ENCODE results near the gene DUS2. TPM values are rescaled to one million over a fixed set of nuclear protein-coding genes. Genes with fewer than 3 reads are reported as not detected.
A peak's percentile ranks its signal among the peaks of the same experiment; 100 is the strongest.

DUS2 gene
- polyA plus RNA-seq (2013) = 9.8 TPM

DNA sequence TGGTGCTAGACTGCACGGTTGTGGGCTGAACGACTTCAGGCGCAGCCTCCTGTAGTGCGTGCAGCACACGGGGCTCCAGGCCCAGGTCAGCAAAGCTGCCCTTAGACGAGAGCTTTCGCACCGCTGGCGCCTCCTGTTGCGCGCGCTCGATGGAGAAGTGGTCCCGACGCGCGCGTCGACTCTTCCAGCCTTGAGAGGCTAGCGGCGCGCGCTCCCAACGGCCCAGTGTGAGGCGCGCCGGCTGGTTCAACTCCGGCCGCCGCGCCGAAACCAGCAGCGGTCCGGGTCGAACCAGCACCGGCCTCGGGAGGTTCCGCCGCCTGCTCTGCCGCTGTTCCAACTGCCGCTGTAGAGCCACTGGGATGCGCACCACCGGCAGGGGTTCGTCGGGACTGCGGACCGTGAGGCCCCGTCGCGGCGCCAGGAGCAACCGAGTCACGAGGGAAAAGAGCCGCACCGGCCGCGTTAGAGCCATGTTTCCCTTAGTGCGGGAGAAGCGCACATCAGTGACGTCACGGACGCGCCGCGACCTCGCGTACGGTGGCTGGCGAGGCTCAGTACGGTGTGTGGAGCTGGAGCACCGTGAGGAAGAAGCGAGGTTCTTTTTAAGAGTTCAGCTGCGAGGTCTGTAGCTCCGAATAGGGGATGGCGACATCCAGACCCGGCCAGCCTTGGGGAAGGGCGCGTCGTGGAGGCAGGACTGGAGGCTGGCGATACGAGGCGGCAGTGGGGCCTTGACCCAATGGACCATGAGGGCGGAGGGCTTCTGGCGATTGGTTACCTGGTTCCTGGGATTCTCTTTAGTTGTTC lies at the start of gene DUS2, which contains the start of gene DDX28:
TSS of gene DUS2 (plus strand) at position 557 of the 810 bp plus-strand sequence. CDS start 14,740 bp downstream, outside the sequence.
TSS of gene DDX28 (minus strand) at position 505 of the 810 bp plus-strand sequence. CDS start at position 475, 30 bp downstream.
- peak; percentile 94 to 97 (median 97) for DNase-seq
- Histone ChIP-seq H3K27me3 (replicated peaks in 2 of 5; ENCODE audit: control insufficient read depth in 4 of 5, insufficient read depth in 5 of 5, low read length in 4 of 5) (no peaks in the 10 kb centered on the region), H3K4me3 (ENCODE audit: control insufficient read depth in 1 of 7, extremely low read depth in 1 of 7, insufficient read depth in 4 of 7, low read depth in 2 of 7, low read length in 6 of 7) (peak within 1 kb of the TSS; percentile 93 to 98 (median 95)), H3K4me1 (ENCODE audit: control extremely low read depth in 1 of 4, control insufficient read depth in 4 of 4, insufficient read depth in 4 of 4, low read length in 3 of 4) (peaks cover 7 to 29% (median 23%) of the 10 kb centered on the region in 4 experiments), H3K27ac (ENCODE audit: insufficient read depth in 1 of 2, low read depth in 1 of 2, low read length in 2 of 2, poor library complexity in 1 of 2, severe bottlenecking in 2 of 2) (peak within 1 kb of the TSS; percentile 82 to 92), H3K36me3 (ENCODE audit: control insufficient read depth in 4 of 4, insufficient read depth in 4 of 4, low read length in 3 of 4) (peaks cover 1 to 32% (median 14%) of the 10 kb centered on the region in 4 experiments), H3K9me3 (ENCODE audit: control extremely low read depth in 1 of 5, control insufficient read depth in 4 of 5, insufficient read depth in 2 of 5, low read depth in 1 of 5, low read length in 4 of 5) (no peaks in the 10 kb centered on the region)
- POLR2A ChIA-PET = interaction anchor here (0.6 to 2.0 kb wide), 12 partner anchors 10 to 98 kb away, joined by 3 to 14 read pairs (median 4); partner anchors contain the start of gene DPEP2
- under 1% methylated on average over 83 of the region's 84 CpGs for WGBS (ENCODE audit: insufficient coverage)
- CTCF ChIA-PET = interaction anchor here (0.6 to 3.3 kb wide), 14 partner anchors 9 to 206 kb away, joined by 3 to 19 read pairs (median 4); no protein-coding TSS in a partner anchor

DNA sequence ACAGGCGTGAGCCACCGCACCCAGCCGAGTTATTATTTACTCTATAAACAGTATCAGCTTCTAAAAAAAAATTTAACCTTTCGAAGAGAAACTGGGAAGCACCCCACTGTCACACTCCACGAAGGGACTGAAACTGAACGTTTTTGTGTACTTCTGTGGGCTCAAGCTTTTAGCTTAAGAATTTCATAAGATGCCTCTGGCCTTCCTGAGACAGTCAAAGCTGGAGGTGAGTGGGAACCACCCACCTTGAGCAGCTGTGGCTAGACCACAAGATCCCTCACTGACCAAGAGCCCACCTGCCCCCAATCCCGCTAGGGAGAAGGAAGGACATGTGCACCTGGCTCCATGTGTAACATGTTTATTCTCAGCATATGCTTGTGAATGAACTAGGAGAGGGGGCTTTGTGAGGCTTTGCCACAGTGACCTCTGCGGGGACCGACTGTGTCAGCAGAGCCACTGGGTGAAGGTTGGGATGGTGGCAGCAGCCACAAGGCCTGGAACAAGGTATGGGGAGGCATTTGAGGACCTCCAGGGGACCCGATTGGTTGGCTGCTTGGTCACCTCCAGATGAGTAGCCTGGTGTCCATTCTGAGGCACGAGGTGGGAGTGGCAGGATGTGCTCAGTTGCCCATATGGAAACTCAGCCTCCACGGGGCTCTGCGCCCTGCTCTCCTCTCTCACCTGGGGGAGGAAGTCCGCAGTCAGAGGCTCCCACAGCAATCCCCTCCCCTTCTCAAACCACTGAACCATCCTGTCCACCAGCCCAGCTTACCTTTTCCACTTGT lies 47.6 kb upstream of the DUS2 start:
- no peaks in the 10 kb centered on the region for H3K9me3 ChIP-seq (ENCODE audit: control extremely low read depth in 1 of 5, control insufficient read depth in 4 of 5, insufficient read depth in 2 of 5, low read depth in 1 of 5, low read length in 4 of 5)
- ChIA-PET POLR2A (no interaction called here), CTCF (no interaction called here)
- no peak overlapping the region for H3K27ac ChIP-seq (ENCODE audit: insufficient read depth in 1 of 2, low read depth in 1 of 2, low read length in 2 of 2, poor library complexity in 1 of 2, severe bottlenecking in 2 of 2)
- H3K27me3 ChIP-seq (replicated peaks in 2 of 5; ENCODE audit: control insufficient read depth in 4 of 5, insufficient read depth in 5 of 5, low read length in 4 of 5) = no peaks in the 10 kb centered on the region
- H3K4me1 ChIP-seq (ENCODE audit: control extremely low read depth in 1 of 4, control insufficient read depth in 4 of 4, insufficient read depth in 4 of 4, low read length in 3 of 4) = no peaks in the 10 kb centered on the region
- 92% methylated on average over 9 of the region's 14 CpGs for WGBS (ENCODE audit: insufficient coverage)
- H3K4me3 ChIP-seq (ENCODE audit: control insufficient read depth in 1 of 7, extremely low read depth in 1 of 7, insufficient read depth in 4 of 7, low read depth in 2 of 7, low read length in 6 of 7) = no peak overlapping the region
- DNase-seq = no peak
- no peaks in the 10 kb centered on the region for H3K36me3 ChIP-seq (ENCODE audit: control insufficient read depth in 4 of 4, insufficient read depth in 4 of 4, low read length in 3 of 4)

DNA sequence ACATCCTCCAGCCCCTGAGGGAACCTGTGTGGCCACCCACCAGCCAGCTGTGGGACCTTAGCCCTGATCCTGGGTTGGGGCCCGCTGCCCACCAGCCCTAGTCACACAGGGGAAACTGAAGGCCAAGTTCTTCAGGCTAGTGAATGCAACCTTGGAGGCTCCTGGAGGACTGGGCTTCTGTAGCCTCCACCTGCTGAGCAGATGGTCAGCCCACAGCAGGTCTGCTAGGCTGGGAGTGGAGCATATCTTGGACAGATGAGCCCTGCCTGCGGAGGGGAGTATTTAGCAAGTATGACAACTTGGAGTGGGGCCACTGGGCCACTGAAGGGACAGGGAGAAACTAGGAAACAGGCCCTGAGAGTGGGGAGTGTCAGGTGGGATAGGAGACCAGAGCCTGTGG lies 46.9 kb upstream of the DUS2 start:
- WGBS (ENCODE audit: insufficient coverage) = 100% methylated on average over 2 of the region's 2 CpGs
- CTCF ChIA-PET = no interaction called here

DNA sequence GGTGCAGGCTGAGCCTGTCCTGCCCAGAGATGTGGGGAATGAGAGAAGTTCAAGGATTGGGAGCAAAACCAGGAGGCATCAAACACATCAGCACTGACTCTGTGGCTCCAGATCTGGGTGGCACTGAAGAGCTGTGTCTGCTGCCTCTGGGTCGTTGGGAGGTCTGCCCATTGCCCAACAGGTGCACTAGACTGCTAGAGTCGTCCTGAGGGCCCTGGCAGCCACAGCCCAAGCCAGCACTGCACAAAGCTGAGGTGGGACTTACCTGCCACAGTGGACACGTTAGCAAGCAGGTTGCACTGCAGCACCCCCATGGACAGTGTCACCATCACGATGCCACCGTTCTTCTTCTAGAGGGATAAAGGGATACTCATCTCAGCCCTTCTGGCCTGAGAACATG lies 46.1 kb upstream of the DUS2 start:
- Histone ChIP-seq H3K4me3 (ENCODE audit: control insufficient read depth in 1 of 7, extremely low read depth in 1 of 7, insufficient read depth in 4 of 7, low read depth in 2 of 7, low read length in 6 of 7) (no peak overlapping the region), H3K9me3 (ENCODE audit: control extremely low read depth in 1 of 5, control insufficient read depth in 4 of 5, insufficient read depth in 2 of 5, low read depth in 1 of 5, low read length in 4 of 5) (no peaks in the 10 kb centered on the region), H3K36me3 (ENCODE audit: control insufficient read depth in 4 of 4, insufficient read depth in 4 of 4, low read length in 3 of 4) (no peaks in the 10 kb centered on the region), H3K27me3 (replicated peaks in 2 of 5; ENCODE audit: control insufficient read depth in 4 of 5, insufficient read depth in 5 of 5, low read length in 4 of 5) (no peaks in the 10 kb centered on the region), H3K27ac (ENCODE audit: insufficient read depth in 1 of 2, low read depth in 1 of 2, low read length in 2 of 2, poor library complexity in 1 of 2, severe bottlenecking in 2 of 2) (no peak overlapping the region), H3K4me1 (ENCODE audit: control extremely low read depth in 1 of 4, control insufficient read depth in 4 of 4, insufficient read depth in 4 of 4, low read length in 3 of 4) (no peaks in the 10 kb centered on the region)
- DNase-seq = no peak
- 86% methylated on average over 5 of the region's 5 CpGs for WGBS (ENCODE audit: insufficient coverage)
- ChIA-PET CTCF (interaction anchor here (1.0 to 1.4 kb wide), 2 partner anchors 15 to 62 kb away, joined by 3 read pairs; no protein-coding TSS in a partner anchor), POLR2A (no interaction called here)

More for the DNA sequence above, 46.9 kb upstream of the DUS2 start:
- Histone ChIP-seq H3K27ac (ENCODE audit: insufficient read depth in 1 of 2, low read depth in 1 of 2, low read length in 2 of 2, poor library complexity in 1 of 2, severe bottlenecking in 2 of 2) (no peak overlapping the region), H3K9me3 (ENCODE audit: control extremely low read depth in 1 of 5, control insufficient read depth in 4 of 5, insufficient read depth in 2 of 5, low read depth in 1 of 5, low read length in 4 of 5) (no peaks in the 10 kb centered on the region), H3K36me3 (ENCODE audit: control insufficient read depth in 4 of 4, insufficient read depth in 4 of 4, low read length in 3 of 4) (no peaks in the 10 kb centered on the region), H3K27me3 (replicated peaks in 2 of 5; ENCODE audit: control insufficient read depth in 4 of 5, insufficient read depth in 5 of 5, low read length in 4 of 5) (no peaks in the 10 kb centered on the region), H3K4me1 (ENCODE audit: control extremely low read depth in 1 of 4, control insufficient read depth in 4 of 4, insufficient read depth in 4 of 4, low read length in 3 of 4) (no peaks in the 10 kb centered on the region), H3K4me3 (ENCODE audit: control insufficient read depth in 1 of 7, extremely low read depth in 1 of 7, insufficient read depth in 4 of 7, low read depth in 2 of 7, low read length in 6 of 7) (no peak overlapping the region)
- no peak for DNase-seq
- POLR2A ChIA-PET = no interaction called here

DNA sequence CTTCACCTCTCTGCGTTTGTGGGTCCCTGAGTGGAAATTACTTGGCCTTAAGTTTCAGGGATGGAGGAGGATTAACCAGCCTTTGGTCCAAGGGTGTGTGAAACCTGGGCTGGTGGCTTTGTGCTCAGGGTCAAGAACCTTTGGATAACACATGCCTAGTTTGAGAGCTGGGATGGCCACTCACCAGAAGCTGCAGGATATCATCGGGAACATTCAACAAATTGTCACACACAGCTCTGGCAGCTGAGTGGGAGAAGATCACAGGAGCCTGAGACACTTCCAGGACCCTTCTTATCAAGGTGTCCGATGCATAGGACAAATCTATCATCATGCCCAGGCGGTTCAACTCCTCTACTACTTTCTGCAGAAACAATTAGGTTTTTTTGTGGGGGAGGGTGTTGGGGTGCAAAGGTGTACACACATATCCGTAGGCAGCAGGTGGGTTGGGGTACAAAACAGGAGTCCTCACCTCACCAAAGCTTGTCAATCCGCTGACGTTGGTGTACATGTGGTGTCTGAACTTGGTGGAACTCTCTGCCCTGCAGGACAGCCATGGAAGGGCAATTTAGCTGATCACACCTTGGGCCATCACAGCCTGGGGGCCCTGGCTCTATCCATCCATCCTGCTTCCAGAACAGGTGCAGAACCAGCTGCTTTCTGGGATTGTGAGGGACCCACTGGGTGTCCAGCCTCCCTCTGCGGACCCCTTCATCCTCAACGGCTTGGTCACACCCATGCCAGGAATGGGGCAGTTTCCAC lies 45.4 kb upstream of the DUS2 start:
- 96% methylated on average over 8 of the region's 9 CpGs for WGBS (ENCODE audit: insufficient coverage)
- ChIA-PET CTCF (interaction anchor here (0.8 to 1.4 kb wide), 5 partner anchors 9 to 62 kb away, joined by 3 to 4 read pairs (median 3); no protein-coding TSS in a partner anchor), POLR2A (no interaction called here)
- no peaks in the 10 kb centered on the region for H3K27me3 ChIP-seq (replicated peaks in 2 of 5; ENCODE audit: control insufficient read depth in 4 of 5, insufficient read depth in 5 of 5, low read length in 4 of 5)
- H3K9me3 ChIP-seq (ENCODE audit: control extremely low read depth in 1 of 5, control insufficient read depth in 4 of 5, insufficient read depth in 2 of 5, low read depth in 1 of 5, low read length in 4 of 5) = no peaks in the 10 kb centered on the region
- H3K27ac ChIP-seq (ENCODE audit: insufficient read depth in 1 of 2, low read depth in 1 of 2, low read length in 2 of 2, poor library complexity in 1 of 2, severe bottlenecking in 2 of 2) = no peak overlapping the region
- no peaks in the 10 kb centered on the region for H3K36me3 ChIP-seq (ENCODE audit: control insufficient read depth in 4 of 4, insufficient read depth in 4 of 4, low read length in 3 of 4)
- no peak for DNase-seq
- H3K4me3 ChIP-seq (ENCODE audit: control insufficient read depth in 1 of 7, extremely low read depth in 1 of 7, insufficient read depth in 4 of 7, low read depth in 2 of 7, low read length in 6 of 7) = no peak overlapping the region
- H3K4me1 ChIP-seq (ENCODE audit: control extremely low read depth in 1 of 4, control insufficient read depth in 4 of 4, insufficient read depth in 4 of 4, low read length in 3 of 4) = no peaks in the 10 kb centered on the region

DNA sequence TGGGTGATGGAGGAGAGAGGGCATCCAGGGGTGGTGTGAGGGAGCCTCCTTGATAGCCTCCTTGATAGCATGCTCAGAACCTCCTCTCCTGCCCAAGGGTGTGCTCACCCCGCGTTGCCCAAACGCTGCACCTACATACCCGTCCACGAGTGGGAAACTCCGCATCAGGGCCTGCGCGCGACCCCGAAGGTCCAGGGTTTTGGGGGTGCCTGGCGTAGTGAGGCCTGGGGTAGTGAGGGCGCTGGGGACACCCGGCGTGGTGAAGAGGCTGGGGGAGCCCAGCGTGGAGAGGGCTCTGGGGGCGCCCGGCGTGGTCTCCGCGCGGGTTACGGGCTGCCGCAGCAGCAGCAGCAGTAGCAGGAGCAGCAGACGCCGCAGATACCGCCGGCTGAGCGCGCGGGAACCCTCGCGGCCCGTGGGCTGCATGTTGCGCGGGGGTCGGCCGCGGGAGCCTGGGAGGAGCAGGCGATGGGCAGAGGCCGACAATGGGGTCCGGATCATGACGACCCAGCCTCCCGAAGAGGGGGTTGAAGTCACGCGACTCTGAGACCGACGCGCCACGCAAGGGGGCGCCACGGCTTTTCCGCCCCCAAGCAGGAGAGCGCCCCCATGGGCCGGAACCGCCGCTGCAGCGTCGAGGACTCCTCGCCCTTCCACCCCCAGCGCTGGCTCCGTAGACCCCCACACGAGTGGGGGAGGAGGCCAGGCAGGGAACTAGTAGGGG lies 43.0 kb upstream of the DUS2 start, which contains the start of gene DPEP3:
TSS of gene DPEP3 (minus strand) at position 545 of the 724 bp plus-strand sequence. CDS start at position 426, 119 bp downstream.
- POLR2A ChIA-PET = interaction anchor here (2.6 kb wide), 1 partner anchor 11 kb away, joined by 12 read pairs; the partner anchor contains the start of gene SLC12A4

More for the DNA sequence above, 43.0 kb upstream of the DUS2 start, which contains the start of gene DPEP3:
- H3K36me3 ChIP-seq (ENCODE audit: control insufficient read depth in 4 of 4, insufficient read depth in 4 of 4, low read length in 3 of 4) = no peaks in the 10 kb centered on the region
- CTCF ChIA-PET = interaction anchor here (0.8 to 8.4 kb wide), 6 partner anchors 11 to 96 kb away, joined by 3 to 69 read pairs (median 5); partner anchors contain the start of genes DPEP2 and SLC12A4
- H3K4me3 ChIP-seq (ENCODE audit: control insufficient read depth in 1 of 7, extremely low read depth in 1 of 7, insufficient read depth in 4 of 7, low read depth in 2 of 7, low read length in 6 of 7) = peak within 1 kb of the TSS in 2 of 7 experiments; percentile 11 to 26
- H3K27me3 ChIP-seq (replicated peaks in 2 of 5; ENCODE audit: control insufficient read depth in 4 of 5, insufficient read depth in 5 of 5, low read length in 4 of 5) = no peaks in the 10 kb centered on the region
- DNase-seq = peak; percentile 46 to 71 (median 66)
- H3K4me1 ChIP-seq (ENCODE audit: control extremely low read depth in 1 of 4, control insufficient read depth in 4 of 4, insufficient read depth in 4 of 4, low read length in 3 of 4) = peaks cover 8 to 19% (median 17%) of the 10 kb centered on the region in 4 experiments
- 73% methylated on average over 55 of the region's 62 CpGs for WGBS (ENCODE audit: insufficient coverage)
- no peaks in the 10 kb centered on the region for H3K9me3 ChIP-seq (ENCODE audit: control extremely low read depth in 1 of 5, control insufficient read depth in 4 of 5, insufficient read depth in 2 of 5, low read depth in 1 of 5, low read length in 4 of 5)
- H3K27ac ChIP-seq (ENCODE audit: insufficient read depth in 1 of 2, low read depth in 1 of 2, low read length in 2 of 2, poor library complexity in 1 of 2, severe bottlenecking in 2 of 2) = no peak within 1 kb of the TSS

All from common myeloid progenitor, CD34-positive (primary cell).